GM18505 (cell line): ENCODE data around the gene CKS1B.

Source experiments
- ATAC-seq: cut with Tn5 transposase; IDR thresholded peaks from one replicate; pipeline ENCODE4 v1.9.1; 2021; ENCODE audit not compliant: unreplicated experiment
- POLR2A ChIP-seq: IDR thresholded peaks from 4 replicates; pipeline ENCODE4 v1.6.1; 2011; ENCODE audit warnings: borderline replicate concordance; ENCODE audit not compliant: insufficient read depth, insufficient read length; ENCODE audit errors: extremely low read depth

CKS1B gene

DNA sequence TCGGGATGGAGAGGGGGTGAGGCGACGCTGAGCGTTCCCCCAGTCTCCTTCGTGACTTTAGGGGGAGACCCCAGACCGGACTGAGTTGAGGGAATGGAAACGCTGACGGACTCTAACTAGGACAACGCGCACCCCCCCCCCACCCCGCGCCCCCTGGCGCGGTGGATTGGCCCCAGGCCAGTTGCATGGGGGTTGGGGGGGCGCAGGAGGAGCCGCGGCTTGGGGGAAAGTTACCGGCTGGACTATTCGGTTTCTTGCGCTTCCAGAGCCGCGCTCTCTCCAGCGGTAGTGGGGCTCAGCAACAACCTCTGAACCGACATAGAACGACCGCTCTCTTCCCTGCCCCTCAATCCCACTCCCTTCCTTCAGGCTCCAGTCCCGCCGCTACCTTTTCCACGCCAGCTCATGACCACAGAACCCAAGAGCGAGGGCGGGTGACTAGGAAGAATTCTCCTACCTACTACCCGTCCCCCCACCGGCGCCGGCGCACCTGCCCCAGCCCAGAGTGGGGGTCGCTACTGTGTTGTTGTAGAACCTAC lies 28.8 kb downstream of the CKS1B start:
- ATAC-seq, result no peak
- TF ChIP-seq POLR2A, result peak; percentile 37

DNA sequence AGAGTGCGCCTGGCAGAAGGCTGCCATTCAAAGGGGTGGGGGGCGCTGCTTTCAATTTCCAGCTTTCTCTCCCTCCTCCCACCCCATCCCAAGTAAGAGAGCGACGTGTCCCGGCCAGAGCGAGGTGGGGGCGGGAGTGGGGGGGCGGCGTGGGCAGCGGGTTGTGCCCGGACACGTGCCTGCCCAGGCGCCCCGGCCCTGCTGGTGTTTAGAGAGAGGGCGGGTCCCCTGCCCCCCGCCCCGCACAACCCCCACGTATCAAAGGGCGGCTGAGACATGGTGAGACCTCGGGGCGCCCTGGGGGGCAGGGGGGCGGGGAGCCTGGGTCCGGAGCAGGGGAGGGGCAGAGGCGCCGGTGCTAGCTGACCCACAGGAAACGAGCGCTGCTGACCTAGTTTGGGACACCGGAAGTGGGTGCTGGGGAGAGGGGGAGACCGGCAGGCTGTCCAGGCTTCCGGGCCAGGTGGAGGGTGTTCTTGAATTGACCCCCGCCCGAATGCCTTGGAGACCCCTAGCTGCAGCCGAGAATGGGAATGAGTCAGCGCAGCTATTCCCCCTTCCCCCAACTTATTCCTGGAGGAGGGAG lies 29.4 kb downstream of the CKS1B start:
- no peak for TF ChIP-seq POLR2A
- no peak for ATAC-seq

DNA sequence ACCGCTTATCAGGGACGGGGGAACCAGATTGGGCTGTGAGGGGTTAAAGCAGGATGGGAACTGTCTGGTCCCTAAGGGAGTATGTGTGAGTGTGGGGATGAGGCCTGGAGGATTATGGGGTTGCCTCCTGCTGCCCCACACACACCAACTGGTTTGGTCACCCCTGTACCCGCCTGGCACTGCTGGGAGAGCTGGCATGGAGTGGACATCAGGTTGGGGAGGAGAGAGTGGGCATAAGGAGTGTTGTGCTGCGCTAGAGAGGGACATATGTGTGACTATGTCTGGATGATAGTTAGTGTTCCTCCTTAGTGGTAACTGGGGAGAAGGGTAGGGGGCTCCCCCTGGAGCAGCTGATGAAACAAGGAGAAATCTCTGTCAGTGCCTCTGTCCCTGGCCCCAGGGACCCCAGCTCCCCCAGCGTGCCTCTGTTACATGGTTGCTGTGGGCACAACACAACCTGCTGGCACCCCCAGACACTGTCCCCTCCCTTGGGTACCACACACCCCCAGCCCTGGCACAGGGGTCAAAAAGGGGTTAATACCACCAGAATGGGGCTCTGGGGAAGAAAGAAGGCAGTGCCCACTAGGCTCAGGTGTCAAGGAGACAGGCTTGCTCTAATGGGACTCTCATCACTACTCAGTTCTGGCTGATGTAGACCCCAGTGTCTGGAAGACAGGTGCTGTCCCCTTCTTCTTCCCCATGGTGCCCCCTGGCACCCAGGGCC lies 30.0 kb downstream of the CKS1B start:
- ATAC-seq, result no peak
- TF ChIP-seq POLR2A, result no peak

DNA sequence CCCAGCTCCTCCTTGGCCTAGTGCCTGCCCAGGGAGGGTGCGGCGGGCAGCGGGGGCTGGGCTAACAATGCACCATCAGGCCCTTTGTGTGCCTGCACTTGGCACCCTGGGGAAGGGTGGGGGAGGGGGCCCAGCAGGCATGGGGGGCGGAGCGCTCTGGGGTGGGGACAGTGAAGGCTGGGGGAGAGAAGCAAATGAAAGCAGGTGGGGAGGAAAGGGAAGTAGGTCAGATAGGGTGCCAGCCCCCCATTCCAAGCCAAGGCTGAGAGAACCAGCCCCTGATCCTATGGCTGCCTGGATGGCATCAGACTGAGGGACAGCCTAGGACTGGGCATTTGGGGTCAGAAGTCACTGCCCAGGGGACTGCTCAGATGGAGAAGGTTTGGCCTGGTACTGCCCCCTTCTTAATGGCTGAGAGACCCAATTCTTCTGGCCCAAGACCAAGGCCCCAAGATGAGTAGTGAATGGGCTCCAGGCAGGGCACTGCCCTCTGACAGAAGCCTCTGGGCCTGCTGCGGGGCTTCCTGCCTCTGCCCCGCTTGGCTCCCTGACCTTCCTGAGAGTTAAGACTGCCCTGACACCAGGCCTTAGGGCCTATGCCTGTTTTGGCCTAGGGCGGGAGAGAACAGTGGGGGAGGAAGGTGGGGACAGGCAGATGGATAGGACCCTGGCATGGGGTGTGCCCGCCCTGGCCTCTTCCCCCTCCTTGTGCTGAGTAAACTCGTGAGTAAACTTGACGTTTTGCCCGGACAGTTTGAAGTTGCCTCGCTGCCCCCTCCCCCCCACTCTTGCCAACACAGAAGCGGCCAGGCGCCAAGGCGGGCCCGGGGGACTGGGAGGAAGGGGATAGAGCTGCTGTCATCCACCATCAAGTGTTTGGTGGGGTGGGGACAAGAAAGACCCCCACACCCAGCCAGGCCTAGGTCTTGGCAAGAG lies 30.9 kb downstream of the CKS1B start:
- ATAC-seq, result no peak
- TF ChIP-seq POLR2A, result no peak

DNA sequence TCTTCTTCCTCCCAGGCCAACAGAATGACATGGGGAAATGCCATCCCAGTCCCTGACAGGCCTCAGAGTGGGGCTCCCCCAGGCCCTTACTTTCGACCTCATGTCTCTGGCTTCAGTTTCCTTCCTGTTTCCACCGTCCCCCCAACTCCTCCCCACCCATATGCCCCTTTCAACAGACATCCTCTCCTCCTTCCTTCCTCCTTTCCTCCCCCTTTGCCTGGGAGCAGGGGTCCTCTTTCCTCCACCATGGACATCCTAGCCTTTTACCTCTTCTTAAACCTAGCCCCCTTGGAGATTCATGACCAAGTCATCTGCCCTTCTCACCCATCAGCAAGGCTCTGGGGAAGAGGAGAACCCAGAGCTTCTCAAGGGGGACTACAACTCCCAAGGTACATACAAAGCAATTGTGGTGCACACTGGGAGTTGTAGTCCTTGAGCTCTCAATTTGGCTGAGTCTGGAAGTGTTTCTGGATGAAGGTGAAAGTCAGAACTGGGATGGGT lies 32.2 kb downstream of the CKS1B start:
- ATAC-seq, result no peak
- no peak for TF ChIP-seq POLR2A

DNA sequence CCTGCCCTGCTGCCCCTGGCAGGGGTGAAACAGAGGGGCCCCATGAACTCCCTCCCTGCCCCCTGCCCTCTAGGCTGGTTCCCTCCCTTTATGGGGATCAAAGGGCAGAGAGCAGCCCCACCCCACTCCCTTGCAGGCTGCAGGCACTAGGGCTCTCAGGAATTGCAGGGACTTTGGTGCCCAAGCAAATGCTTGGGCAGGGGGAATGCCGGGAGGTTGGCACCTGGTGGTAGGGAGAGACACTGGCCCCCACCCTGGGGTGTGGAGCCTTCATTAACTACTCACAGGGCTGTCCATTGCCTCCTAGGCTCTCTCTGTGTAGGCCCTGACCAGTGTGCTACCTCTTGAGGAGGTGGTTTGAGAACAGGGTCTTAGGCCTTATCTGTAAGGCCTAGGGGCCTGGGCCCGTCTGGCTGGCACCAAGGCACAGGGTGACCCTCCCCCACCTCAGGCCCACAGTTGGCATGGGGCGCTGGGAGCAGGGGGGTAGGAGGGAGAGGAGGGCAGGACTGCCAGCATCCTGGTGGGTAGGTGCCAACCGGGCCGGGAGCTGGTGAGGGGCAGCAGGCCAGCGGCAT lies 32.9 kb downstream of the CKS1B start:
- TF ChIP-seq POLR2A, result no peak
- no peak for ATAC-seq

DNA sequence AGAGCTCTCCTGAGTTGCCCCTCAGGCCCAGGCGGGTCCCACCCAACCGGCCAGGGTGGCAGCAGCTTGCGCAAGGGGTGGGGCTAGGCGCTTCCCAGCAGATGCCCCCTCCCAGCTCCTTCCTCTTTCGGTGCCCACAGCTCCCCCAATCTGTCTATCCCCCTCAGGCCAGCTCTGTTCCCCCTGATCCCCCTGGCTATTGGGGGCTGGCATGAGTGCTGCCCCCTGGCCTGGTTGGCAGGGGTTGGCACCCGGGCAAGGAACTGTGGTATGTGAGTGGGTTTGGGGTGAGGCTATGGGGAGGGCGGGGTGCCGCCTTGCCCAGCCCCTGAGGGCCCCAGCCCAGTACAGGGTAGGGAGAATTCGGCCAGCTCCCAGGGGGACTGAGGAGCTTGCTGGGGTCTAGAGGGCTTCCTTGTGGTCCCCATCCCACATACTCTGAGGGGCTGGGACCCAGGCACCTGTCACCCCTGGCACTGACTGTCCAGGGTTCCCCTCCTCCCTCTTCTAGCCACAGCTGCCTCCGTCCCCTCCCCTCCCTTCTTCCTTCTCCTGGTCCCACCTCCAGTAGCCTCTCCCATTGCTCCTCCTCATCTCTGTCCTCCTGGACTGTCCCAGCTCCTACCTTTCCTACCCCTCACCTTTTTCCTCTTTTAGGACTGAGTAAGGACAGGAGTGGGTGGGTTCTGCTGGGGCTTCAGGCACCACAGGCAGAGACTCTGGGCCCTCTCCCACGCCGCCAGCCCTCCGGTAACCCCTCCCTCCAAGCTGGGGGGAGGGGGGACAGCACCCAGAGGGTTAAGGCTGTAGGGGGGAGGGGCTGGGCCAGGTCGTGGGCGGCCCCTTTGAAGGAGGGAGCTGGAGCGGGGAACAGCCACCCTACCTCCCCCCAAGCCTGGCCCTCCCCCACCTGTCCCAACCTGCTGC lies 33.8 kb downstream of the CKS1B start:
- no peak for TF ChIP-seq POLR2A
- ATAC-seq, result no peak

DNA sequence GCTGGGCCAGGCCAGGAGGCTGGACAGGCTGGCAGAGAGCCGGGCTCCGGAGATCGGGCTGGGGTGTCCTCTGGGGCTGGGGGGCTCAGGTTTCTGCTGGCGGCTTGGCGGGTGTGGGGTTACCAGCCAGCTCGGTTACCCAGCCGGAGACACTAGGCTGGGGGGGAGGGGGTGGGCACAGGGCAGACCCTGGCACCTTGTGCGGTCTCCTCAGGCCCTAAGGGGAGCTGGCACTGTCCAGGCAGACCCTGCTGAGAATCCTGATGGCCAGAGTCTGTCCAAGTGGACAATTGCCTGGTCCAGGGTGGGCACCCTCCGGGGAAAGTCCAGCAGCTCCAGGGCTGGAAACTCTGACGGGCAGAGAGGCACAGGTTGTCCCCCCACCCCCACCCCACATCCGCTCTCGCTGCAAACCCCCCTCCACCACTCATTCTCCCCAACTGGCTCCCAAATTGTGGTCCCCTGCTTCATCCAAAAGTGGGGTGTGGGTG lies 34.8 kb downstream of the CKS1B start:
- TF ChIP-seq POLR2A, result no peak
- no peak for ATAC-seq

DNA sequence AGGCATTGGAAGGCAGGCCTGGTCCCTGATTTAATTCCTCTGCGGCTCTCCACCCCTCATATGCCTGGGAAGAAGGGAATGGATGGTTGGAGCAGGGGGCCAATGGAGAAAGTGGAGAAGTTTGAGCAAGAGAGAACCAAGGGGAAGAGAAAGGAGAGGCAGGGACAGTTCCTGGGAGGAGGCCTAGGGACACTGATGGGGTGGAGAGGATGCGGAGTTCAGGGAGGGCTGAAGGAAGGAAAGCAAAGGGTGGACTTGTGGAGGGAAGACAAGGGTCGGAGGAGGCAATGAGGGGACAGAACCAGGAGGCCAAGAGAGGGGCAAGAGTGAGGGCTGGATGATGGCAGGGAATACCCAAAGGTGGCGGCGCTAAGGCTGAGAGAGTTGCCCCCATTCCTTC lies 35.3 kb downstream of the CKS1B start:
- TF ChIP-seq POLR2A, result no peak
- no peak for ATAC-seq

DNA sequence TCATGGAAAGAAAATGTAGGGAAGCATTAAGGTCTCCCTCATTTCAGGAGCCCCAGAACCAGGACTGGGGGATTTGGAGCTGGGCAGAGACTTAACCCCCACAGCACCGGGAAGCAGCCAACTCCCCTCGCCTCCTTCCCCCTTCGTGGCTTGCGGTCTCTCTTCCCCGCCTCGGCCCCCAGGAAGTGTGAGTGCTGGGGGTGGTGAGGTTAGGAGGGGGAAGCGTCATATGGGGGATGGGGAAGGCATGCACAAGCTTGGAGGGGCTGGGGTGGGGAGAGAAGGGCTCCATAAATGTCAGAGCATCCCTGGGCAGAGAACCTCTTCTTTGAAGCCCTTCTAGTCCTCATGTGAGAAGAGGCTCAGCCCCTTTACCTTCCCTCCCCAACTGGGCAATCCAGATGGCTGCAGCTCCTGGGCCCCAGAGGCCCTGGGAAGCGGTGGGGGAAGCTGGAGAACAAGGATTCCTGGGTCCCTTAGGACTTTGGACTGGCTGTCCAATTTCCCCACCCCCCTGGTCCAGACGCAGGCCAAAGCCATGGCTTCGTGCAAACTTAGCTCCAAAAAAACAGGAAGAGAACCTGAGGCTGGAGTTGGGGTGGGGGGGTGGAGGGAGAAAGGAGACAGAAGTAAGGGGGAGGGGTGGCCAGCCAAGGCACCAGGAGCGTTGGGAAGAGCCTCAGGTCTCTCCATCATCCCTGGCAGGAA lies 35.9 kb downstream of the CKS1B start:
- ATAC-seq, result no peak
- TF ChIP-seq POLR2A, result no peak

DNA sequence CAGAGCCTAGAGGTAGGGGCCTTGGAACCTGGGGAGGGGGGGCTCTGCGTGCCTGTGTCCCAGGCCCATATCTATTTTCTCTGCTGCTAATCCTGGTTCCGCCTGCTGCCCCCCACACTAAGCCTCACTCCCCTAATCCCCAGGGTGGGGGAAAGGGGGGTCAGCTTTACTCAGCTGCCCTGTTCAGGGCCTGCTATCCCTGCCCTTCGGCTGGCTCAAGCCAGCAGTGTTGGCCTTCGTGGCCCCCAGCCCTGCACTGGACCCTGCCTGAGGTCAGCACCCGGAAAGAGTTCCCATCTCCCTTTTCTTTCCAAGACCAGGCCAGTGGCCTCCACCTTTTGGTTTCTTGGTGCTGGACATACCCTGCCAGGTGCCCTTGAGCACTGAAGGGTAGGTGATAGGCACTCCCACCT lies 36.5 kb downstream of the CKS1B start:
- no peak for ATAC-seq
- TF ChIP-seq POLR2A, result no peak
